ENCODE data around the gene RHEX. TPM values are rescaled to one million over a fixed set of nuclear protein-coding genes. Genes with fewer than 3 reads are reported as not detected.

RHEX gene
- polyA plus RNA-seq, 1 of the 3 experiments (the other 2 are of a cell fraction) = not detected

DNA sequence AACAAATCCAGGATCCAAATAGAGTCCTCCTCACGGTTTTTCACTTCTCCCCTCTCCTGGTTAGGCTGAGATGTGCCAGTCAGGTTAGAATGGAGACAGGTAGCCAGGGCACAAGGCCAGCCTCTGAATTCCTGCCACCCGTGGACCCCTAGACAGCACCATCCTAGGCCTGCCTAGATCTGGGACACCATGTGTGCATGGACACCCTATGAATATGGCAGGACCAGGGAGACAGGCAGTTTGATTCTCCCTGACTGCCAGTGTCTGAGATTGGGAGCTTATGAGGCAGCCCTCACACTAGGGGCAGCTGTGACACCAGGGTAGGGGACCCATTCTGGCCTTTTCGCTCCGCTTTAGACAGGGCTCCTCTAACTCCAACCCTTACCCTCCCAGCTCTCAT, 56.7 kb downstream of the RHEX start (continued):
- TF ChIP-seq RXRA (IDR thresholded peaks at IDR 0.05; ENCODE audit: borderline replicate concordance, low read depth) (no peak), YY1 (IDR thresholded peaks at IDR 0.05; ENCODE audit: low read depth) (no peak), TCF12 (IDR thresholded peaks at IDR 0.05) (no peak), SMC3 (IDR thresholded peaks at IDR 0.05; ENCODE audit: low read depth, low read length) (no peak), EZH2phosphoT487 (IDR thresholded peaks at IDR 0.05; ENCODE audit: borderline replicate concordance, low read depth) (no peak), TEAD4 (IDR thresholded peaks at IDR 0.05; ENCODE audit: borderline replicate concordance, insufficient read depth) (no peak), TAF1 (IDR thresholded peaks at IDR 0.05; ENCODE audit: borderline replicate concordance, low read depth, low read length) (no peak), SIN3A (IDR thresholded peaks at IDR 0.05; ENCODE audit: borderline replicate concordance, low read depth, low read length) (no peak)
- TF ChIP-seq, protein P1, sequence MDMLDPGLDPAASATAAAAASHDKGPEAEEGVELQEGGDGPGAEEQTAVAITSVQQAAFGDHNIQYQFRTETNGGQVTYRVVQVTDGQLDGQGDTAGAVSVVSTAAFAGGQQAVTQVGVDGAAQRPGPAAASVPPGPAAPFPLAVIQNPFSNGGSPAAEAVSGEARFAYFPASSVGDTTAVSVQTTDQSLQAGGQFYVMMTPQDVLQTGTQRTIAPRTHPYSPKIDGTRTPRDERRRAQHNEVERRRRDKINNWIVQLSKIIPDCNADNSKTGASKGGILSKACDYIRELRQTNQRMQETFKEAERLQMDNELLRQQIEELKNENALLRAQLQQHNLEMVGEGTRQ (IDR thresholded peaks at IDR 0.05; ENCODE audit: borderline replicate concordance, low read depth, low read length) = no peak

DNA sequence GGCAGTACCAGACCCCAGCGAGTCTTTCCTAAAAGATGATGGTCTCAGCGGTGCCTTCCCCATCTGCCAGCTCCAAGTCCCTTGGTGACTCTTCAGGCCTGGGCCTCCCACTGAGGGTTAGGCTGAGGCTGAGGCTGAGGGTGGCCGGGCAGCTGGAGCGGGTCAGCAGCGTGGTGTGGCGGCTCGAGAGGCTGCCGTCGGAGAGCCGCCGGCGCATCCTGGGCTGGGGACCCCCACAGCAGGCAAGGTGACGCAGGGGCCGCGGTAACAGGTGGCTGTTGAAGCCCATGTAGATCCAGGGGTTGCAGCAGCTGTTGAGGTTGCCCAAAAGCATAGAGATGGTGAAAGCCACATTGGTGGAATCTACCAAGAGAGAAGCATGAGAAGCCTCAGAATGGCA, 57.2 kb downstream of the RHEX start:
- no peak overlapping the region for H3K4me3 ChIP-seq (ENCODE audit: low read depth in 2 of 2, low read length in 1 of 2)
- peaks cover 30% of the 10 kb centered on the region for H3K27me3 ChIP-seq (ENCODE audit: insufficient read depth)
- no peaks in the 10 kb centered on the region for H3K4me1 ChIP-seq (ENCODE audit: control insufficient read depth in 1 of 2, insufficient read depth in 2 of 2, low read depth in 1 of 2, low read length in 1 of 2)
- no peaks in the 10 kb centered on the region for H3K79me2 ChIP-seq (ENCODE audit: insufficient read depth)
- TF ChIP-seq MXI1 (IDR thresholded peaks at IDR 0.05; ENCODE audit: low read depth, low read length) (no peak), NFIC (IDR thresholded peaks at IDR 0.05; ENCODE audit: borderline replicate concordance) (no peak), POLR2AphosphoS5 (IDR thresholded peaks at IDR 0.05; ENCODE audit: low read depth, low read length) (no peak), FOSL2 (IDR thresholded peaks at IDR 0.05; ENCODE audit: borderline replicate concordance, low read depth) (no peak), RAD21 (IDR thresholded peaks at IDR 0.05; ENCODE audit: low read length) (no peak), MEF2A (IDR thresholded peaks at IDR 0.05; ENCODE audit: borderline replicate concordance, low read depth) (no peak), RCOR1 (IDR thresholded peaks at IDR 0.05; ENCODE audit: low read length) (no peak)
- TF ChIP-seq, protein P2, sequence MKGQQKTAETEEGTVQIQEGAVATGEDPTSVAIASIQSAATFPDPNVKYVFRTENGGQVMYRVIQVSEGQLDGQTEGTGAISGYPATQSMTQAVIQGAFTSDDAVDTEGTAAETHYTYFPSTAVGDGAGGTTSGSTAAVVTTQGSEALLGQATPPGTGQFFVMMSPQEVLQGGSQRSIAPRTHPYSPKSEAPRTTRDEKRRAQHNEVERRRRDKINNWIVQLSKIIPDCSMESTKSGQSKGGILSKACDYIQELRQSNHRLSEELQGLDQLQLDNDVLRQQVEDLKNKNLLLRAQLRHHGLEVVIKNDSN (IDR thresholded peaks at IDR 0.05; ENCODE audit: borderline replicate concordance, low read depth) = no peak
- TF ChIP-seq, protein P3, sequence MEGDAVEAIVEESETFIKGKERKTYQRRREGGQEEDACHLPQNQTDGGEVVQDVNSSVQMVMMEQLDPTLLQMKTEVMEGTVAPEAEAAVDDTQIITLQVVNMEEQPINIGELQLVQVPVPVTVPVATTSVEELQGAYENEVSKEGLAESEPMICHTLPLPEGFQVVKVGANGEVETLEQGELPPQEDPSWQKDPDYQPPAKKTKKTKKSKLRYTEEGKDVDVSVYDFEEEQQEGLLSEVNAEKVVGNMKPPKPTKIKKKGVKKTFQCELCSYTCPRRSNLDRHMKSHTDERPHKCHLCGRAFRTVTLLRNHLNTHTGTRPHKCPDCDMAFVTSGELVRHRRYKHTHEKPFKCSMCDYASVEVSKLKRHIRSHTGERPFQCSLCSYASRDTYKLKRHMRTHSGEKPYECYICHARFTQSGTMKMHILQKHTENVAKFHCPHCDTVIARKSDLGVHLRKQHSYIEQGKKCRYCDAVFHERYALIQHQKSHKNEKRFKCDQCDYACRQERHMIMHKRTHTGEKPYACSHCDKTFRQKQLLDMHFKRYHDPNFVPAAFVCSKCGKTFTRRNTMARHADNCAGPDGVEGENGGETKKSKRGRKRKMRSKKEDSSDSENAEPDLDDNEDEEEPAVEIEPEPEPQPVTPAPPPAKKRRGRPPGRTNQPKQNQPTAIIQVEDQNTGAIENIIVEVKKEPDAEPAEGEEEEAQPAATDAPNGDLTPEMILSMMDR (IDR thresholded peaks at IDR 0.05) = no peak
- H4K20me1 ChIP-seq (ENCODE audit: insufficient read depth) = no peaks in the 10 kb centered on the region
- no peak overlapping the region for H2AFZ ChIP-seq (ENCODE audit: low read depth)
- CTCF ChIA-PET = interaction anchor here (1.7 to 13.9 kb wide), 5 partner anchors 78 to 318 kb away, joined by 5 to 248 read pairs (median 12); no protein-coding TSS in a partner anchor
- H3K27ac ChIP-seq (ENCODE audit: low read depth in 2 of 2, low read length in 1 of 2) = no peak overlapping the region
- no peaks in the 10 kb centered on the region for H3F3A ChIP-seq (replicated peaks; ENCODE audit: insufficient read depth)
- H3K36me3 ChIP-seq (replicated peaks in 1 of 2; ENCODE audit: control insufficient read depth in 1 of 2, insufficient read depth in 2 of 2, low read length in 1 of 2) = no peaks in the 10 kb centered on the region
- no peak for DNase-seq
- H3K9ac ChIP-seq = no peak overlapping the region
- POLR2A ChIA-PET = no interaction called here
- H3K9me3 ChIP-seq = no peaks in the 10 kb centered on the region
- no peak overlapping the region for H3K4me2 ChIP-seq
- H3K9me2 ChIP-seq = no peaks in the 10 kb centered on the region
- 74% methylated on average over 4 of the region's 15 CpGs for WGBS (ENCODE audit: low lambda C conversion rate)

Data from SK-N-SH (cell line).